SKM-1 treated with dmso at 0.1 percent for 144 hours (cell line): Measurements from ENCODE around the gene C1orf174.

Experiments used
- DNase-seq: peaks from one replicate; lab custom pipeline; 2025; ENCODE audit not compliant: unreplicated experiment; lab: John Stamatoyannopoulos, UW

Gene C1orf174

GRCh38 chr1:3876716-3877115 is 23.4 kb downstream of the C1orf174 start:
- DNase-seq = no peak

- DNase-seq = no peak
These were observed 25.3 kb downstream of the C1orf174 start for GRCh38 chr1:3874736-3875135.

DNA sequence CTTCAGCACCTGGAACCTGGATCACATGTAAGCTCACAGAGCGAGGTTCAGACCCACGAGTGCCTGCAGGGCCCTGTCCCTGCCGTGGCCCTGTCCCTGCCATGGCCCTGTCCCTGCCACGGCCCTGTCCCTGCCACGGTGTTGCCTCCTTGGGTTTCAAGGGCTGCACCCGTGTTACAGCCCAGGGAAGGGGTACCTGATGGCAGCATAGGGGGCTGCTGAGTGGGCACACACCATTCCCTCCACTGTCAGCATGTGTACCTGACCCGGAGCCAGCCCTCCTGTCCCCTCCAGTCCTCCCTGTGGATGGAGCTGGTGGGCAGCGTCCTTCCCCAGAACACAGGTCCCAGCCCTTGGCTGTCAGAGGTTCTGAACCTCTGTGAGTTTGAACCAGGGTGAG is 27.5 kb downstream of the C1orf174 start:
- DNase-seq = no peak

DNA sequence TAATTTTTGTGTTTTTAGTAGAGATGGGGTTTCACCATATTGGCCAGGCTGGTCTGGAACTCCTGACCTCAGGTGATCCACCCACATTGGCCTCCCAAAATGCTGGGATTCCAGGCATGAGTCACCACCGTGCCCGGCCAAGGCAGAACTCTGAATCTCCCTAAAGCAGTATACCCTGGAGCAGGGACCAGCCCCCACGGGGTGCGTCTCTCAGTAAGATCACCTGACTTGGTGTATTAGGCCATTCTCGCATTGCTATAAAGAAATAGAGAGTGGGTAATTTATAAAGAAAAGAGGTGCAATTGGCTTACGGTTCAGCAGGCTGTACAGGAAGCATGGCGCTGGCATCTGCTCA is 28.6 kb downstream of the C1orf174 start:
- no peak for DNase-seq

DNA sequence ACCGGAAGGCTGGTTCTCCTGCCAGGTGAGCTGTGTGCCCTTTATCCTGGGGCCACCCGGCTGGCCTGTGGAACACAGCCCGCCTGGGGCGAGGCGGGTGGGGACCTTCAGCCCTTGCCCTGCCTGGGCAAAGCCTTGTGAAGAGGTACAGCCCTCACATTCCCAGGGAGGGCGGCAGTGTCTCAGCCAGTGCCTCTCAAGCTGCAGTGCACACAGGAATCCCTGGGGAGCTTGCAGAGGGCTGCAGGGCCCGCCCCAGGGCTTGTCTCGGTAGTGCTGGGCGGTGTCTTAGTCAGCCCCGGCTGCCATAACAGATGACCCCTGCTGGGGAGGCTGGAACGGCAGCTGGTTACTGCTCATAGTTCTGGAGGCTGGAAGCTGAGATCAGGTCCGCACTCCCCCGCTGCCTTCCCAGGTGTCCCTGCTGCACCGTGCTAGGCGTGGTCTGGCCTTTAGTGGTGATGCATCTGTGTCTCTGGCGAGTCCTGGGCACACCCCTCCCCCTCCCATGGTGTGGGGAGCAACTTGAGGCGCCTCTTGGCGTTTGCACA is 30.2 kb downstream of the C1orf174 start:
- DNase-seq = no peak

- no peak for DNase-seq
These were observed 31.5 kb downstream of the C1orf174 start for GRCh38 chr1:3868464-3869006.

DNA sequence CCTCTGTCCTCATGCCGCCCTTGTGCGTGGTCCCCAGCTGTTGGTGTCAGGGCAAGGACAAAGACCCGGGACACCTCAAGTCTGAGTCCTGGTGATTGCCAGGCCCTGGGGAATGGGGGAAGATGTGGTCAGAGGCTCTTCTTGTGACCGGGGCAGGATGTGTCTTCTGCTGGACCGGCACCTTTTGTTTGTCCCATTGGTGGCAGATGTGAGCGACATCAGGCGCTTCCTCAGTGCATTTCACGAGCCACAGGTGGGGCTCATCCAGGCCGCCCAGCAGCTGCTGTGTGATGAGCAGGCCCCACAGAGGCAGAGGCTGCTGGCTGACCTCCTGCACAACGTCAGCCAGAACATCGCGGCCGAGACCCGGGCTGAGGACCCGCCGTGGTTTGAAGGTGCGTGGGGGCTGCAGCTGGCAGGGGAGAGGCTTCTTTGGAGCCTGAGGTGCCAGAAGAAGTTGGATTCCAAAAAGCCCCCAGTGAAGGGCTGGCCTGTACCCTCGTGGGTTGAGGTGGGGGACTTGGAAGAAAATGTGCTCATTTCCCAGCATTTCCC is 34.4 kb downstream of the C1orf174 start:
- DNase-seq = no peak

DNA sequence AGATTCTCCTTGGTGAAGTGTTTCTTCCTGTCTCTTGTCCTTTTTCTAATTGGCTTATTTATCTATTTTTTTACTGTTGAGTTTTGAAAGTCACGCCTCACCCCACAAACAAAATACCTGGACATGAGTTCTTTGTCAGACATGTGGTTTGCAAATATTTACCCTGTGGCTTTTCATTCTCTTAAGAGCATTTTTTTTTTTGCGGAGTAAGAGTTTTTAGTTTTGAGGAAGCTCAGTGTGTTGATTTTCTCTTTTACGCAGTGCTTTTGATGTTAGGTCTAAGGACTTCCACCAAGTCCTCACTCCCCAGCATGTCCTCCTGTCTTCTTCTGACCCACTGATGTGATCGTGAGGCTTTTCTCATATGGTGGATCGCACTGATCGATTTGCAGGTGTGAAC is 35.2 kb downstream of the C1orf174 start:
- no peak for DNase-seq

GRCh38 chr1:3863231-3863935 is 36.7 kb downstream of the C1orf174 start:
- no peak for DNase-seq

- DNase-seq = no peak
These were observed 41.7 kb downstream of the C1orf174 start for GRCh38 chr1:3858231-3858981.

DNA sequence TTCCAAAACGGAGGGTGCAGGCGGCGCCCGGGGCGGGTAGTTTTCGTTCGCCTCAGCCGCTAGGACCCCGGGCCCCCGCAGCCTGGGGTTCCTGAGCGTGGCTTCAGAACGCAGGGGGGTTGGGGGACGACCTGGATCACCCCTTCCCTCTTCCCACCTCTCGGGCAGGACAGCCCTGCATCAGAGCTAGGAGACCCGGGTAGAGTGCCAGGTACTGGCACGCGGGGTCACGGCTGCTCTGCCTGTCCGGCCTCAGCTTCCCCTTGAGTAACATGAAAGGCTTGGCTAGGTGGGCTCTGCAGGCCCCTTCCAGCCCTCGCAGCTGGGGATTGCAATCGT is 42.3 kb downstream of the C1orf174 start:
- DNase-seq = no peak

- peak; percentile 95 for DNase-seq
These were observed 42.9 kb downstream of the C1orf174 start, which contains the start of the genes CEP104 and DFFB for GRCh38 chr1:3856923-3857790. Gene CEP104, minus strand, starts transcription at chr1:3857211. Its CDS starts 4,804 bp downstream, at chr1:3852407. Gene DFFB, plus strand, starts transcription at chr1:3857476. Its CDS starts 128 bp downstream, at chr1:3857604.

DNA sequence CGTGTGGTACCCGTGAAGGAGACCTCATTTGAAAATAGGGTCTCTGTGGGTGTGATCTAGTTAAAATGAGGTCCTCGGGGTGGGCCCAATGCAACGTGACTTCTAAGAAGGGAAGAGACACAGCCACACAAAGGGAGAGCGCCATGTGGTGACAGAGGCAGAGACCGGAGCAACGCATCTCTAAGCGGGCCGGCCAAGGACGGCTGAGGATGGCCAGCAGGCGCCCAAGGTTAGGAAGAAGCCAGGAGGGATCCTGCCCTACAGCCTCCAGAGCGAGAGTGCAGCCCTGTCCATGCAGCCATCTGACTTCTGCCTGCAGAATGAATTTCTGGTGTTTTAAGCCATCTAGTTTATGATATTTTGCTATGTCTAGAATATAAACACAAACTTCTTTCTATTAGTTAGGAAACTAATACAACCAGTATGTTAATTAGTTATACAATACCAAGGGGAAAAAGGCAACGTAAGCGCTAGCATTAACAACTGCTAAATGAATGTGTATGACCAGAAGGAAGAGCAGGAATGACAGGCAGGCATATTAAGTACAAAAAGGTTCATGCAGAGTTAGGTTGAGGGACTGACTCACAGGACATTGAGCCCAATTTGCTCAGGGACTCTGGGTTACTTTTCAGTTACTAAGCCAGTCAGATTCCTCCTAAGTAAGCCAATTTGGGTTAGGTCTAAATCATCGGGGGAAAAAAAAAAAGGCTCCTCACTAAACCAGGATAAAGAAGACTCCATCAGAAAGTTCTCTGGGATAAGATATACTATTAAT is 47.2 kb downstream of the C1orf174 start:
- DNase-seq = no peak

DNA sequence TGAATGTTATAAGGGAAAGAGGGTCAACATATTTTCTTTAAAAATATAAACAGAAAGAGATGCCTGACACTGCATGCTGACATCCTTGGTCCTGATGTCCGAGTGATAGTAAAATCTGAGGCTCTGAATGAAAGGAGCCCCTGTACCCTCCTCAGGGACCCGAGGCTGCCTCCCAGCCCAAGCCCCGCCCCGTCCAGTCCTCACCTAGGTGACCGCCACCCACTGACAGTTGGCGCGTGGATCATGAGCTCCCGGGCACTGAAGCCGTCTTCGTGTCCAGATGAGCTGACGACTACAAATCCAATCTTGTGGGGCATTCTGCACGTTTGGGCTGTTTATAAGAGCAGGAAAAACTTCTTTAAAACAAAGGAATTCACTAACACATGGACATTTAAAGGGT is 48.0 kb downstream of the C1orf174 start:
- no peak for DNase-seq

DNA sequence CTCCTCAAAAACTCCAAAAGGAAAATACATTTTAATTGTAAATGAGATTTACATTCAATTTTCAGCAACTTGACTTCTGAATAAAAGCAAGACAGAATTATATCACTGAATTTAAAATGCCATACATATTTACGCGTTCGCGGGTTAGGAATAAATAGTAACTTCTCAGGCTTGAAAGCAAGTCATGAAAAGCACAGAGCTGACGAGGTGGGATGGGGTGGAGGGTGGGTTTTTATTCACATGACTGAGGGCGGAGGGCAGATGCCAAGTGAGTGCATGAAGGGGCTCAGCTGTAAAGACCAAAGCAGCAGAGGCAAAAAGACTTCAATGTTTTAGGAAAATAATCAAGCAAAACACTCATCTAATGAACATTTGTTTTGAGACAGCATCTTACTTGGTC is 48.8 kb downstream of the C1orf174 start:
- DNase-seq = no peak

GRCh38 chr1:3850857-3851256 is 49.2 kb downstream of the C1orf174 start:
- no peak for DNase-seq

DNA sequence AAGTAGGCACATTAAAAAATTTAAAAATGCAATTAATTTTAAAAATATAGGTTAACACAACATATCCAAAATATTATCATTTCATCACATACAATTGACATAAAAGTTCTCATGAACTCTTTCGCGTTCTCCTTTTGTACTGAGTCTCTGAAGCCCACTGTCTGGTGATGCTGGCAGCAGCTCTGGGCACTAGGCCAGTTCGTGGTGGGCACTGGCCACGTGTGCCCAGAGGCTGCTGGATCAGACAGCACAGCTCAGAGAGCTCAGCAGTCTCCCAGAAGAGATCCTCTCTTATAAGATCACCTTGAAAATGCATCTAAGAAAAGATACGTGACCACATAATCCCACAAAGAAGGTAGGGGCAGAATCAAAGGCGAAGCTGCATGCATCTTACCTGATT is 53.0 kb downstream of the C1orf174 start:
- DNase-seq = no peak

GRCh38 chr1:3846541-3846940 is 53.5 kb downstream of the C1orf174 start:
- DNase-seq = no peak

DNA sequence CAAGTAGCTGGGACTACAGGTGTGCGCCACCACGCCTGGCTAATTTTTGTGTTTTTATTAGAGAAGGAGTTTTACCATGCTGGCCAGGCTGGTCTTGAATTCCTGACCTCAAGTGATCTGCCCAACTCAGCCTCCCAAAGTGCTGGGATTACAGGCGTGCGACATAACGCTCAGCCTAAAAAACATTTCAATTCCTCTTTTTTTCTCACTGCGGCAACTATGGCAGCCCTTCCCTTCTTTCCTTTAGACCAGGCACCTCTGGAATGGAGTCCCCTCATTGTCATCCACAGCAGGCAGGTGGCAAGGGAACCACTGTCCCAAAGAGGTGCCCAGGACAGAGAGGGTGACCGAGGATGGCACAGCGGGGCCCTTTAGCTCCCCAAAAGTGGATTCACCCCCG is 57.2 kb downstream of the C1orf174 start:
- DNase-seq = no peak

DNA sequence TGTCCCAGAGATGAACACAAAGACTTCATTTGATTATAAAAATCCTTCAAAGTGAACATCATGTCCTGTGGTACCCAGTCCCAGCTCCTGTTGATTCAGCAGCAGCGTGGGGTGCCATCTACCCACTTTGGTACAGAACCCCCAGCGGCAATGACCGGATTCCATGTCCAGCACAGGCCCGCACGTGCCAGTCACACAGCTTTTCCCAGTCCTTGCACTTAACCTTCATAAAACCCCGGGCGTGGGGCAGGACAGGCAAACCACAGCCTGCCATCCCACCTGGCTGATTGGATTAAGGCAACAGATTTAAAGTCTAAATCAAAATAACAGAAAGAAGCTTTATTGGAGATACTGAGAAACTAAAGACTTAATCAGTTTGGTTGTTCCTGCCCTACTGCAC is 58.6 kb downstream of the C1orf174 start:
- no peak for DNase-seq
